Measurements from ENCODE around the gene MACROD2. TPM values are rescaled to one million over a fixed set of nuclear protein-coding genes. Genes with fewer than 3 reads are reported as not detected.

The MACROD2 gene
- total RNA-seq, 2 donors from 2014 or later = 0.94 to 10.4 TPM

- Histone ChIP-seq H3K36me3 (no peaks in the 10 kb centered on the region), H3K27me3 (no peaks in the 10 kb centered on the region), H3K4me3 (no peak overlapping the region), H3K9me3 (no peaks in the 10 kb centered on the region), H3K27ac (no peak overlapping the region), H3K4me1 (no peaks in the 10 kb centered on the region)
- DNase-seq (ENCODE audit: low spot score) = no peak
- TF ChIP-seq, protein P1, sequence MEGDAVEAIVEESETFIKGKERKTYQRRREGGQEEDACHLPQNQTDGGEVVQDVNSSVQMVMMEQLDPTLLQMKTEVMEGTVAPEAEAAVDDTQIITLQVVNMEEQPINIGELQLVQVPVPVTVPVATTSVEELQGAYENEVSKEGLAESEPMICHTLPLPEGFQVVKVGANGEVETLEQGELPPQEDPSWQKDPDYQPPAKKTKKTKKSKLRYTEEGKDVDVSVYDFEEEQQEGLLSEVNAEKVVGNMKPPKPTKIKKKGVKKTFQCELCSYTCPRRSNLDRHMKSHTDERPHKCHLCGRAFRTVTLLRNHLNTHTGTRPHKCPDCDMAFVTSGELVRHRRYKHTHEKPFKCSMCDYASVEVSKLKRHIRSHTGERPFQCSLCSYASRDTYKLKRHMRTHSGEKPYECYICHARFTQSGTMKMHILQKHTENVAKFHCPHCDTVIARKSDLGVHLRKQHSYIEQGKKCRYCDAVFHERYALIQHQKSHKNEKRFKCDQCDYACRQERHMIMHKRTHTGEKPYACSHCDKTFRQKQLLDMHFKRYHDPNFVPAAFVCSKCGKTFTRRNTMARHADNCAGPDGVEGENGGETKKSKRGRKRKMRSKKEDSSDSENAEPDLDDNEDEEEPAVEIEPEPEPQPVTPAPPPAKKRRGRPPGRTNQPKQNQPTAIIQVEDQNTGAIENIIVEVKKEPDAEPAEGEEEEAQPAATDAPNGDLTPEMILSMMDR (IDR thresholded peaks at IDR 0.05) = no peak
These were observed 1760.9 kb downstream of the MACROD2 start for GRCh38 chr20:15756002-15756753.

DNA sequence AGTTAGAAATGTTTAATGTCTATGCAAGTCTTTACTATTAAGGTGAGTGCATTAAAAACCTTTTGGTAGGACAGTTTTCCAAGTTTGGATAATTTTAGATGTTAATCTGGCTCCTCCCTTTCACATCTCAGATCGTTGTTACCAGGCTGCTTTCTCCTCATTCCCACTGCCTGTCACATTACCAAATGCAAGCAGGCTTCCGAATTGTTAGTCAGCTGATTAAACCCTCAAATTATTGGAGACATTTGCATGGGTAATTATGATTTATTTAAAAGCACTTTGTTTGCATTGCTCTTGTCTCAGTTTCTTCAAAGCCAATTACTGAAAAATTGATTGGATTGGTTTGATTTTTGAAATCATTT lies 1761.4 kb downstream of the MACROD2 start:
- Histone ChIP-seq H3K27me3 (no peaks in the 10 kb centered on the region), H3K4me3 (no peak overlapping the region), H3K4me1 (no peaks in the 10 kb centered on the region), H3K9me3 (no peaks in the 10 kb centered on the region), H3K27ac (no peak overlapping the region), H3K36me3 (no peaks in the 10 kb centered on the region)
- TF ChIP-seq, protein P1 (IDR thresholded peaks at IDR 0.05) = no peak
- DNase-seq (ENCODE audit: low spot score) = no peak

DNA sequence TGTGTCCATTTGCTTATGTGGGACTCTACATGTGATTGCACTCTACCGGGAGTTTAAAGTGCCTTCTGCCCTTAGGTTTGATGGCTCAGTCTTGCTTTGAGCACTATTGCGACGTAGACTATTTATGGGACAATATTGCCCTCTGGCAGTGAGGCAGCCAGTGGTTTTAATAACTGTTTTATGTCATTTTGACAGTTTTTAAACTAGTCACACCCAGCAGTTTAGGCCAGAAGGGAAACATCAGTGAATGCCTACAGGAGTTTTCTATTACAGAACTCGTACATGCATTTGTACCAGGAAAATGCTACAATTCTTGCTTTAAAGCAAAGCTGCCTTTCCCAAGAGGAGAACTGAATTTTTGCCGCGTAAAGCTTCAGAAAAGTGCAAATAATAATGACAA lies 1764.3 kb downstream of the MACROD2 start:
- no peak overlapping the region for H3K4me3 ChIP-seq
- no peaks in the 10 kb centered on the region for H3K27me3 ChIP-seq
- H3K9me3 ChIP-seq = no peaks in the 10 kb centered on the region
- H3K4me1 ChIP-seq = no peaks in the 10 kb centered on the region
- H3K27ac ChIP-seq = no peak overlapping the region
- TF ChIP-seq, protein P1 (IDR thresholded peaks at IDR 0.05) = no peak
- no peak for DNase-seq (ENCODE audit: low spot score)
- no peaks in the 10 kb centered on the region for H3K36me3 ChIP-seq

- H3K36me3 ChIP-seq = no peaks in the 10 kb centered on the region
- no peaks in the 10 kb centered on the region for H3K9me3 ChIP-seq
- no peaks in the 10 kb centered on the region for H3K27me3 ChIP-seq
- TF ChIP-seq, protein P1 (IDR thresholded peaks at IDR 0.05) = no peak
- no peaks in the 10 kb centered on the region for H3K4me1 ChIP-seq
- no peak overlapping the region for H3K4me3 ChIP-seq
- DNase-seq (ENCODE audit: low spot score) = no peak
- H3K27ac ChIP-seq = no peak overlapping the region
These were observed 1764.8 kb downstream of the MACROD2 start for GRCh38 chr20:15760001-15760621.

DNA sequence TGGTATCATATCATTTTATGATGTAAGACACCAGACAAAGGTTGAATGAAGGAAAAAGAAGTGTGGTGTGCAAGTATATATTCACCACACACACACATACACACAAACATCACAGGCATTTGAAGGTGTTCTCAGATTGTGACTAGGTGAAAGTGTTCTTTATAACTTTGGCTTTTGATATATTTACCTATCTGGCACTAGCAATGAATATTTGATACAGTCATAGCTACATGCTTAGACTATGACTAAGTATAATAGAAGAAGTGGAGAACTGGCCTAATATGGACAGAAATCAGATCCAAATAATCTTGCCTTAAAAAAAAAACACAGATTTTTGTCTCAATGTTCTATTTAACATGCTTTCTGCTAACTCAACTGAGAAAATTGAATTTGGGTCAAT lies 1768.0 kb downstream of the MACROD2 start:
- Histone ChIP-seq H3K36me3 (no peaks in the 10 kb centered on the region), H3K4me1 (no peaks in the 10 kb centered on the region), H3K4me3 (no peak overlapping the region), H3K27me3 (no peaks in the 10 kb centered on the region), H3K9me3 (no peaks in the 10 kb centered on the region), H3K27ac (no peak overlapping the region)
- DNase-seq (ENCODE audit: low spot score) = no peak
- TF ChIP-seq, protein P1 (IDR thresholded peaks at IDR 0.05) = no peak

Data from right atrium auricular region (tissue), 2 donors.